KG1 (cell line): Measurements from ENCODE around the gene VSIG10L2.
"Not testable (repeated sequence)": the region's sequence is repeated elsewhere in the genome, so short reads cannot be mapped to it uniquely, and the experiment has no call there.

ENCODE experiments used
- DNase-seq: peaks from one replicate; lab custom pipeline; 2025; lab: John Stamatoyannopoulos, UW

VSIG10L2 gene

DNA sequence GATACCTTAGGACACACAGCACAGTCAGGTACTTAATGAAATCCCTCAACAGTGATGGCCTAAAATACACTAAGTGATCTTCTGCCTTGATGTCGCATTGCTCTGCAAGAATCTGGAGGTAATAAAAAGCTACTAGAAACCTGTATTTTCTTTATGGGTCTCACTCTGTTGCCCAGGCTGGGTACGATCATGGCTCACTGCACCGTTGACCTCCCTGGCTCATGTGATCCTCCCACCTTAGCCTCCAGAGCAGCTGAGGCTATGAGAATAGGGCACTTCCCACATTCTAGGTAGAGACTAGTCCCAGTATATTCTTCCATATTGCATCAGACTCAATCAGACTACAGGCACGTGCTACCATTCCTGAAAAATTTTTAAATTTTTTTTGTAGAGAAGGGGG is 21.7 kb downstream of the VSIG10L2 start:
- no peak for DNase-seq

DNA sequence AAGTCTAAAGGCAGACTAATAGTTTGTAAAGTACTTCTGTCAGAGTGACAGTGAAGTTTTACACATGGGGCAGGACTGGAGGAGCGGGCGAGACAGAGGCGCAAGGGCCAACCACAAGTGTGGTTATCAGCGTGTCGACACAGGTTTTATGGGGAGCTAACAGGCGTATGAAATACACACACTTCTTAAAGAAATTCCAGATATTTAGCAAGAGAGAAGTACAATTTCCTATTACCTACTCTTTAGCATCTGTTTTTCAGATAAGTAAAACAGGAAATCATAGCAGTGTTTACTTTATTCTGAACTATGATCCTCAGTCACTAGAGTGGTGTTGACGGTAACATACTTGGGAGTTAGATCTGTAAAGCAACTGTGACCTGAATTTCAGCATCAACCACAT is 22.5 kb downstream of the VSIG10L2 start:
- DNase-seq: no peak

DNA sequence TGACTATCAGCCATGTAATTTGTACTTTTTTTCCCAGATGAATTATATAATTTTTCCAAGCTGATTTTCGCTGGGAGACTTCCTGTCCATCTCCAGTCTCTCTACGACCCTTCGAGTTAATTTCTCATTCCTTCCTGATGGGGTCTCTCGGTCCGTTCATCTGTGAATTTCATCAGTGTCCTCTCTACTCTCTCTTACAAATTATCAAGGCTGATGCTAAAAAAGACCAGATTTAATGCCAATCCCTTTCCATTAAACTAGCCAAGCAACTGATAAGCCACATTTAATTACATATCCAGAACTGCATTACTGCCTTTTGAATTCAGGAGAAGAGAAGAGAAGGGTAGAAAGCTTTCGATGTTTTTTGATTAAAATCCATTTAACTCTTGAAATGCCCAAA is 25.8 kb downstream of the VSIG10L2 start:
- DNase-seq: no peak

DNA sequence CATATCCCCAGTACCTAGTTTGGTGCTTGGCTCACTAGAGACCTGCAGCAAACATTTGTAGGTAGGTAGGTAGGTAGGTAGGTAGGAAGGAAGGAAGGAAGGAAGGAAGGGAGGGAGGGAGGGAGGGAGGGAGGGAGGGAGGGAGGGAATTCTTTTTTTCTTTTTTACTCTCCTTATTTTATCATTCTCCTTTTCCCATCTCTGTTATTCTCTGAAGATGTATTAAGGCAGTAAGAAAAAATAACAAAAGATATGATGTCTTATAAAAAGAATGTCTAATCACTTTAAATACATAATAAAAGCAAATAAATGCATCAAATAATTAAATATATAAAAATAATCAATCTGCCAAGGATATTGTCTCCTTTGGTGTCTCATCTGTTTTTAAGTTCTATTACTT is 28.4 kb downstream of the VSIG10L2 start:
- no peak for DNase-seq

DNA sequence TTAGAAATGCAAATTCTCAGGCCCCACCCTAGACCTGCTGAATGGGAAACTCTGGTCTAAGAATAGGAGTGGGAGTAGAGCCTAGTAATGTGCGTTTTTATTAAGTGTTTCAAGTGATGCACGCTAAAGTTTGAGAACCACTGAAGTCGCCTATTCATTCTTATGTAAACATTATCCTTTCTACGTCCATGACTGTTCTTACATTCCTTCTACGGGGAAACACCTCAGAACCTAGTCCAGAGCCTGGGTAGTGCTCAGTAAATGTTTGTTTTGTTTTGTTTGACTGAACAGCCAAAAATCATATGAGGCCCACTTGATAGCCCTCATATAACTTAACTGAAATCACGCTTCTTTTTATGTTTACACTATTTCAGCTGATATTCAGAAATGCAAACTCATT is 29.8 kb downstream of the VSIG10L2 start:
- no peak for DNase-seq

DNA sequence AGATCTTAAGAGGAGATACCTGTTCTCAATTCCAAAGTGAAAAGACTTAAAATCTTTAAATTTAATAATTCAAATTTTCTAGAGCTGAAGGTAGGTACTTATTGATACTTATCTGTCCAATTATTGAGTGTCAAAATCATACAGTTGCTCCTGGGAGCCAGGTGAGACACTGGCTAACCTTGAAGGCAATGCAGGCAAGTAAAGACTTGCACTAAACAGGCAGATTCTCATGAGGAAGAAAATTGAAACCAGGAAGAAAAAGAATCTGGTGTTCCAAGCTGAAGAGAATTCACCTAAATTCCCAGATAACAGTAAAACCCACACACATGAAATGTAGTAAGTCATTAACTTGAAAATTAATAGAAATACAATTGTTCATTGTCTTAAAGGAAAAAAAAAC is 30.3 kb downstream of the VSIG10L2 start:
- DNase-seq: no peak

DNA sequence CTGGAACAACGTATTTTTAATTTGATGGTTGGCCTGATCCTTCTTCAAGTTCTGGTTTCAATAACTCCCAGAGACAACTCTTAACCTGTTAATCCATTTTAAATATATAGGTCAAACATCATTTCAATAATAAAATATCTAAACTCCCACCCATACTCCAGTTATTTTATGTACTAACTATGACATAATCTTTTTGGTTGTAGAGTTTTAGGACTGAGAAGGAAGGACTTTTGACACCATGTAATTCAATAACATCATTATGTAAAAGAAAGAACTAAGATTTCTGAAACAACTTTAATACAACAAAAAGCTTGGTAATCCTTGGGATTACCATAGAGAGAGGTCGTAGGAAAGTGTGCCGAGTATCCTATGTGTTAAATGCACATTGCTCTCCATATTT is 31.5 kb downstream of the VSIG10L2 start:
- no peak for DNase-seq

DNA sequence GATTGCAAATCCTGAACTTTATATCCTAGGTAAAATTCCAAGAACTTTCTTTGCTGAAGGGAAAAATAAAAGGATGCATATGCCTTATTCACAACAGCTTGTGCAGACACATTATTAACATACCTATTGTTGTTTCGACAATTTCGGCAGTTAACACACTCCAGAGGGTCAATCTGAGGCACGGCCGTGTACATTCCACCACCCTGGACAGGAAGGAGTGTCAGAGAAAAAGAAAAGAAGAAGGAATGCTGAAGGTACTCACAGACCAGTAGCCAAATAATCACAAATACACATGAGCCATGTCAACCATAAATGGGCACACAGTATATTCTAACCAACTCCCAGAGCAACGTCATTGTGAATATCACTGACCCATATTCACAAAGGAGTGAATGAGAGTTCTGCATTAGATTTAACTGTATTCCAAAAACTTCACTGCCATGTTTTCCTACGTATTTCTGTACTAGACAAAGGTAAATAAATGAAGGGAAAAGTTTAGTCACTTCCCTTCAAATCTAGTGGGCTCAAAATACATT is 32.4 kb downstream of the VSIG10L2 start:
- no peak for DNase-seq

DNA sequence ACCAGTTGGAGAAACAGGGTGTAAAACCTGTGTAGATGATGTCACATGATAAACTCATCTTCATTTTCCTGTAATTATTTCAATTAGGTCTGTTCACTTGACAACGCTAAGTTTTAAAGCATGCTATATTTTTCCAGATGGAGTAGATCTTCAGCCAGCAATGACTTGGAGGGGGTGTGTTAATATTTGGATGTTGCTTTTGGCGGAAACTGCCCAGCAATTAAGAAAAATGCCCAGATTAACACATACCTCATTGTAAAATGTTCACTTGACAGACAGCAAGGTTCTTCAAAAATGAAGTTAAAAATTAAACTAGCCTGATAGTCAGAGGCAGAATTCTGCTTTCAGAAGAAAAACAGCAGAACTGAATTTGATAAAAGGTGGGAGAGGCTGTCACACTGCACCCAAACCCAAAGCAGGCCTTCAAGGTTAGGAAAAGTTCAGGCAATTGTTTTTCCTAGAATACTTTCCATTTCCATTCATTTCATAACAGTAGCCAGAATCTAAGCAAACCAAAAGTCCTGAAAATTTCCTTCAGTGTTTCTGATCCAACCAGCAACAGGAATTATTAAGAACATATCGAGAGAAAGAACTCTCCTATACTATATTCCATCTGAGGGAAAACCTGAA is 33.0 kb downstream of the VSIG10L2 start:
- DNase-seq: no peak

DNA sequence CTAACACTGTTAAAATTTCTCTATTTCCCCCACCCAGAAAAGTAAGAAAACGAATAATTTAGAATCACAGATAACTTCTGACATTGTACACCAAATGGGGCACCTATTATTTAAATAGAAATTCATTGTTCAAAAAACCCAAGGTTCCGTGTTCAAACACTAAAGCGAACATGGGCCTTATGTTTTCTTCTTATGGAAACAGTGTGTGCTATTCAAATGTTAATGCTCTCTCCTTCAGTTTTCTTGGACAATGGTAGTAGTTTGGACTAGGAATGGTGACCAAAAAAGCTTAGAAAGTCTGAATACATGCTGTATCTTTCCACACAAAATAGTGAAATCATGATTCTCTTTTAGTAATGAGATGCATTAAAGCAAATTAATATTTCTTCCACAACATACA is 33.7 kb downstream of the VSIG10L2 start:
- no peak for DNase-seq

DNA sequence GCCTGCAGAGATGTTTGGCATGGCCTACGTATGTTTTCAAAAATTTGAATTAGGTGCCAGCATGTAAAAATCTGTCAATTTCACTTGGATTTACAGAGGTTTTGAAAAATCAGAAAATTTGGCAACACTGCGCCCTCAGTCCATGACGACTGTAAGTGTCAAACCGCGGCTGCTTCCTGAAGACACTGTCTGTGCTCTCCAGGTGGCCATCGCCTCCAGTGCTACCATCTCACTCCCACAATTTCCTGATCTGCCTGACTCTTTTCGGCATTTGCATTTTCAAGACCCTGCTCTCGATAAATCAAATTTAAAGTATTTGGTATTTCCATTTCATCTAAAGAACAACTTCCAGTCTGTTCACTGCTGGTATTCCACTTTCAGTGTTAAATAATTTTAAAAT is 34.6 kb downstream of the VSIG10L2 start:
- DNase-seq: no peak

DNA sequence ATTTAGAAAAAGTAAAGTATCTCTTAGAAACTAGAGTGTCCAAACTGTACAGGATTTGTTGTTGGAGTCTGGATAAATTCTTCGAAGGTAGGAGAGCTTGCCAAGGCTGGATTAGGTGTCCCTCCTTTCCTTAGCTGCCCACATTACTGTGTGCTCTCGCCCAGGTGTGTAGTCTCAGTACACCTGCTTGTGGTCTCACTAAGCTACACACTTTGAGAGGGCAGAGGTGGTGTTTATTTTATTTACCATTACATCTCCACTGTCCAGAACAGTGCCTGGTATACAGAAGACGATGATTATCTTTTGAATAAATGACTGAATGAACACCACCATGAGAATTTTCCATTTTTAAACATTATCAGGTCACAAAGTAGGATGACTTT is 36.5 kb downstream of the VSIG10L2 start:
- DNase-seq: no peak

DNA sequence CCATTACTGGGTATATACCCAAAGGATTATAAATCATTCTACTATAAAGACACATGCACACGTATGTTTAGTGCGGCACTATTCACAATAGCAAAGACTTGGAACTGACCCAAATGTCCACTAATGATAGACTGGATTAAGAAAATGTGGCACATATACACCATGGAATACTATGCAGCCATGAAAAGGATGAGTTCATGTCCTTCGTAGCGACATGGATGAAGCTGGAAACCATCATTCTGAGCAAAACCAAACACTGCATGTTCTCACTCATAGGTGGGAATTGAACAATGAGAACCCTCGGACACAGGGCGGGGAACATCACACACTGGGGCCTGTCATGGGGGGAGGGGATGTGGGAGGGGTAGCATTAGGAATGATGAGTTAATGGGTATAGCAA is 40.1 kb downstream of the VSIG10L2 start:
- DNase-seq: not testable (repeated sequence)

DNA sequence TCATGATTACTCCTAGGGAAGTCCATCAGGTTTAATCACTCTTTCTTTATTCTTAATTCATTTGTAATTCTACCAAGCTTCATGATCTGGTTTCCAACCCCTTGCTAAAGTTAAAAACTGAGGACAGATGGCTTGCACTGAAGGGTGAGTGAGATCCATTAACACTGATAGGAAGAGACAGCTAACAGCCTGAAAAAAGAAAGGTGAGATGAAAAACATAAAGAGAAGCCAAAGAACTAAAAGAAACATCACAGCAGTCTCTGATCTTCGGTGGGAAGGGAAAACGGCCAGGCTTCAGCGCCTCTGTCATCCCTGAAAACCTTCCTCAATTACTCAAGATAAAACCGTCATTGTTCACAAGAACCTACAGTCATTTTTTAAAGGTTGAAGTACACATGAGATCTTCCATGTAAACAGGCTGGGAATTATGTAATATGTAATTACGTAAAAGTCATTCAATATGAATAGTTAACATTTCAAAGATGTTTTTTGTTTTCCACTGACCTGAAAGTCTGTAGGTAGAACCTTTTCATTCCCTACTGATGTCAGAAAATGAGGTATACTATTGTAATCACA is 41.3 kb downstream of the VSIG10L2 start:
- no peak for DNase-seq

DNA sequence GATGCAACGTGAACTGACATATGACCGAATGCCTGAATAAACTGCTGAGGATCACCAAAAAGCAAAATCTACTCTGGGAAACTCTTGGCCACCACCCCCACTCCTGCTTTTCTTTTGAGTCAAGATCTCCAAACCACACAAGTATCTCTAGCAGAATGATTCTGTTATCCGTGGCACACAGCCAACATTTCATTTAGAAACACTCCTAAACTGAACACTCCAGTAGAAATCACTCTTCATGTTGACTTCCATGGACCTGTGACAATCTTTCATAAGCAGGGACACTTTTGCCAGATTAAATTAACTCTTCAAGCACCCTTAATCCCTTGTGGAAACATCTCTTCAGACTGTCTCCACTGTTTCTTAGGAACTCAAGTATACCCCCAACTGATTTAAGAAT is 44.4 kb downstream of the VSIG10L2 start:
- no peak for DNase-seq

DNA sequence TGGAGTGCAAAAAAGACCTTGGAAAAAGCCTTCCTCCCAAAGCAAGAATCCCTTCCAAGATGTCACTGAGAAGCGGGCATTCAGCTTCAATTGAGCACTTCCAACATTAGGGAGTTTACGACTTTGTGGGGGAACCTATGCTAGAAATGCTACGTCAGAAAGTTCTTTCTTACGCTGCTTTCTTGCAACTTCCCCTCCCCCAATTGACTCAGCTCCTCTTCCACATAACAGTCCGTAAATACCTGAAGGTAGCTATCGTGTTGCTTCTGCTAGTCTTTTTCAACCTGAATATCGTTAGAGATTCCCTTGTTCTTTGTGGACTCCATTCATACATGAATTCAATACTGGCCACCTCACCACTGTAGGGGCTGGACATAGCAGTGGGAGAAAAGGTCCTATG is 47.0 kb downstream of the VSIG10L2 start:
- no peak for DNase-seq

DNA sequence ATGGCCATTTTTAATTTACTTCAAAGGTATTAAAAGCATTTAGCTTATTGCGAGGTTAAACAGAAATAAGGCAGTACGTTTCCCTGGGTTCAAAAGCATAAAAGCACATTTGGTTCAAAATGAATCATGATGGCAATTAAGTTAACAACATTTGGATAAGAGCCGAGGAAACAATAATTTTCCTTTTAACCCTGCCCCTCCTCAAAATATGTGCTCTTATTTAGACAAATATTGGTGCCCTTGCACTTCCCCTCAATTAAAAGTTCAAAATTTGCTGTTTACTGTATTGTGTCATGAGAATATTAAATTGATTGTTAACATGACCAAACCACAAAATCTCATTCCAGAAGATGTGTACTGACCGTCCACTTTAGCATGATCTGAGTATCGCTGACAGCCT is 48.7 kb downstream of the VSIG10L2 start:
- DNase-seq: no peak

DNA sequence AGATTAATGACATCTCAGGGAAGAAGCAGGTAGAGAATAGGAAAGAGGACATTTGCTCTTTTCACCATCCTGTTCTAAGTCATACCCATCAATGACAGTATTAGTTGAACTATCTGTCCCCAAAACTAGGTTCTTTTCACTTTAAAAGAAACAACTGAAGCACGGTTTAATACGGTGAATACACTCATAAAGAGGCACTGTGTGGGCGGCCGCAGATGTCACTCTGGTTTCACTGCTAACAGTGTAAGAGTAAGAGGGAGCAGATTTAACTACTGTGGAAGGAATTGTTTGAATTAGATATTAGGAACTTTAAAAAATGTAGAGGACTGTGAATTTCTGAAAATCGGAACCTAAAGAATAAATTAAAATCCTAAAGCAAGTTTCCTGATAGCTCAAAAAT is 49.5 kb downstream of the VSIG10L2 start:
- DNase-seq: no peak

DNA sequence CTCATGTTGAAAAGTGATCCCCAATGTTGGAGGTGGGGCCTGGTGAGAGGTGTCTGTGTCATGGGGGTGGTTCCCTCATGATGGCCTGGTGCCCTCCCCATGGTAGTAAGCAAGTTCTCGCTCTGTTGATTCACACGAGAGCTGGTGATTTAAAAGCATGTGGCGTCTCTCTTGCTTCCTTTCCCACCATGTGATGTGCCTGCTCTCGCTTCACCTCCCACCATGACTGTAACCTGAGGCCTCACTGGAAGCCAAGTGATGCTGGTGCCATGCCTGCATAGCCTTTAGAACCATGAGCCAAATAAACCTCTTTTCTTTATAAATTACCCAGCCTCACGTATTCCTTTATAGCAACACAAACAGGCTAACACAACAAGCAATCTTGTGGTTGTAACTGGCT is 52.4 kb downstream of the VSIG10L2 start:
- no peak for DNase-seq

DNA sequence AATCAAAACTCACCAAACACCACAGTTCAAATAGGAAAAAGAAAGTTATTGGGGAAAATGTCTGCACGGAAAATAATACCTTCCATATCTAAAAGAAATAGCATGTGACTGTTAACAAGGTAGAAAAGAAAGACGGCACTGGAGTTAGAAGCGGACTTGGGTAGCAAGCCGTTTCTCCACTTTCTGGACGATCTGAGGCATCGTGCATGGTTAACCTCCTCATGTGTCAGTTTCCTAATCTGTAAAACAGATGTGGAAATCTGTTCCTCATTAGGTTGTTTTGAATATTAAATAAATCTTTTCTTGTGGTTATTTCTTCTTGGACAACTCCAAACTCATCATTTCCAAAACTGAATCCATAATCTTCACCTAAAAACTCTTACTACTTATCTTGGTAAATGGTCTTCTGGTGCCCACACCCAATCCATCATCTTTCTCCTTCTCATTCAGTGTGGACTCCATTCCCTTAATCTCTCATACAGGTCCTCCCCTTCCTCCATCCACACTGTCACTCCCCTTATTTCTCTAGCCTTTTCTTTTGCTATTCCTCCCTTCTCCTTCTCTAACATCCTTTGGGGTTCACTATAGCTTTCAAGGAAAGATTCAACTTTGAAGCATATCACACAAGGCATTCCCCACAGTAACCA is 53.5 kb downstream of the VSIG10L2 start:
- DNase-seq: no peak

DNA sequence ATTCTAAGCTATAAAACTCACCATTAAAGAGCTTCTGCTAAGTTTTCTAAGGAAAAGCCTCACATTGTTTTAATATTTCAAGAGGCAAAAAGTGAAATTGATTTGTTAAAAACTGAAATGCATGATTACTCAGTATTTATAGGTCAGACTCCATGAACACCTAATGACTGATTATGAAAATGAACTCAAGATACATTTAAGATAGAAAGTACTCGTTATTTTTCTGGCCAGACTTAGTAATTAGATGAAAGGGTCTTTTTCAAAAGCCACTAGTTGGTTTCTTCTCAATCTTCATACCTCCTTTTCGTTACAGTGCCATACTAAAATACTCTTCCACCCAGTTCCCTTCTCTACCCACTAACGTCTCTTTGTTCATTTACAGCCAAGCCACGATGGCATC is 56.3 kb downstream of the VSIG10L2 start:
- DNase-seq: no peak
